OCI-LY7 (cell line): ENCODE measurements around the gene SCRT2.

ENCODE experiments used
- CTCF ChIP-seq: fragments of 200-600 bp; sonication (generic); conservative IDR thresholded peaks from 2 replicates; pipeline ENCODE4 v1.5.1; 2014; ENCODE audit warnings: mild to moderate bottlenecking, antibody characterized with exemption, low read length, moderate library complexity, mixed read lengths
- EZH2phosphoT487 ChIP-seq: fragments of 200-600 bp; sonication (generic); IDR thresholded peaks from 2 replicates; pipeline ENCODE4 v1.6.1; 2018; ENCODE audit warnings: low read depth, borderline replicate concordance, mild to moderate bottlenecking, mixed run types, antibody characterized with exemption, low read length, moderate library complexity, mixed read lengths

GRCh38 chr20:699811-700338 lies 24.3 kb upstream of the SCRT2 start:
- no peak for TF ChIP-seq CTCF
- no peak for TF ChIP-seq EZH2phosphoT487
